Measurements from ENCODE around the gene SMARCC2.

- TF ChIP-seq POLR2AphosphoS5 (IDR thresholded peaks at IDR 0.05) (no peak), CTCF (IDR thresholded peaks at IDR 0.05) (no peak)
Measured at GRCh38 chr12:56229916-56230431, 40.7 kb upstream of the SMARCC2 start, which contains the start of gene SLC39A5.
